GM13976 (cell line): Measurements from ENCODE around the gene QSER1.

Experiments used
- DNase-seq: peaks from one replicate; pipeline ENCODE4 v3.0.0; 2012; ENCODE audit warnings: low spot score
- CTCF ChIP-seq: IDR thresholded peaks from 2 replicates; pipeline ENCODE4 v1.5.1; 2012; ENCODE audit warnings: borderline replicate concordance, mild to moderate bottlenecking; ENCODE audit not compliant: insufficient read depth; ENCODE audit errors: extremely low read depth, missing control alignments, control extremely low read depth
- in situ Hi-C: fragments of 300-500 bp; cut with MboI; formaldehyde crosslinking; loops from one replicate; pipeline ENCODE4 v1.12.0; 2022; ENCODE audit warnings: low sequenced_read_pairs, mixed read lengths, inconsistent platforms; ENCODE audit not compliant: unreplicated experiment

The QSER1 gene

GRCh38 chr11:33017478-33017877 is 124.9 kb downstream of the QSER1 start:
- no peak for TF ChIP-seq CTCF
- no peak for DNase-seq
- in situ Hi-C loops = no loop called here

- no peak for TF ChIP-seq CTCF
- DNase-seq = no peak
- in situ Hi-C loops = no loop called here
Observed at GRCh38 chr11:33017965-33018364, 125.4 kb downstream of the QSER1 start.

GRCh38 chr11:33018840-33019239 is 126.2 kb downstream of the QSER1 start:
- in situ Hi-C loops = no loop called here
- no peak for DNase-seq
- TF ChIP-seq CTCF = no peak

DNA sequence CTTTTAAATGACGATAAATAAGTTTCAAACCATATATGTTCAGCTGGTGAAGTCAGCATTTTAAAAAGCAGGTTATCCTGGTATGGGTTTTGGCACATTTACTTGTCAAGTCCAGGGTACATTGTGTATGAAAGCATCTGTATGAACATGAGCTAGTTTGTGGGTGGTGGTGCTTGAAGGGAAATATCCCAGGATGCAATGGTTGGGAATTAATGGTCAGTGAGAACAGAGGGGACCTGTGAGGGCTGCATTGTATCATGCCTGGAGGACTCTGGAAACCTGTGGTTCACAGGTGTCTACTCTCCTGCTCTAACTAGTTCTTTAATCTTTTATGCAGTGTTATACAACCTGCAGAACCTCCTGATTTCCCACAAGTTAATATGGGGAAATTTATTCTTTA is 128.9 kb downstream of the QSER1 start:
- TF ChIP-seq CTCF = no peak
- no peak for DNase-seq
- in situ Hi-C loops = no loop called here

DNA sequence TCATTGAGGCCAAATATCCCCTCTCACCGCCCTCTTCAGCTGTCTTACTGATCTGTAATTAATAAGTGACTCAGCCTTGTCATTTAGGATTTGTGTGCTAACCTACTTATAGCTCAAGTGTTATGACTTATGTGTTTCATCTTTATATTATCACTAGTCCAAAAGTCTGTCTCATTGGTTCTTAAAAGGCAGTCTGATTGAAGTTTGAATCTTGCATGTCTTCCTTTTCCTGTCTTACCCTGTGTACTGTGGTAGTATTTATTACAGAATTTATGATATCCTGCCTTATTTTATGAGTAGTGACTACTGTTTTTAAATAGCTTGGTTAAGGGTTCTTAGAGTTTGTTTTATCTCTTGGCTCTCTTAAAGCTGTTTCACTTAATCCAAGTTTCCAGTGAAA is 129.3 kb downstream of the QSER1 start:
- DNase-seq = no peak
- no peak for TF ChIP-seq CTCF
- in situ Hi-C loops = no loop called here

DNA sequence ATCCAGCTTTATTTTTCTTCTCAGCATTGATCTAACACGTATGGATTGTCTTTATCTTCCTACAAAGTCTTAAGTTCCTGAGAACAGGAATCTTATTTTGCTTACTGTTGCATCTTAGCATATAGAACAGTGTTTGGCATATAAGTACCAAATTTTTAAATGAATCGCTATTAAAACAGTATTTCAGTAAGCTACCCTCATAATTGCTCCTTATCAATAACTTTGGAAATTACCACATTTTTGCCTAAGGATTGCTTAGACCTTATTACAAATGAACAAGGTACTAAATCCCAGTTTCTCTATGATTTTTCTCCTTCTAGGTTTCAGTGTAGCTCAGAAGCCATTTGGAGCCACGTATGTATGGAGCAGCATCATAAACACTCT is 132.7 kb downstream of the QSER1 start:
- in situ Hi-C loops = no loop called here
- no peak for TF ChIP-seq CTCF
- no peak for DNase-seq

GRCh38 chr11:33027233-33027632 is 134.6 kb downstream of the QSER1 start:
- in situ Hi-C loops = no loop called here
- TF ChIP-seq CTCF = no peak
- no peak for DNase-seq
